ENCODE measurements around the gene SNX17.

GRCh38 chr2:27356056-27356381 is 14.4 kb upstream of the SNX17 start:
- TF ChIP-seq POLR2AphosphoS5 (IDR thresholded peaks at IDR 0.05; ENCODE audit: low read depth, low read length) (no peak; the same call in 1 of the 2 replicates), CENPX (CRISPR knock-in tag; IDR thresholded peaks at IDR 0.05) (no peak), NFYB (CRISPR knock-in tag; IDR thresholded peaks at IDR 0.05) (peak; percentile 72), ZNF557 (CRISPR knock-in tag; IDR thresholded peaks at IDR 0.05) (0 out of 2 replicates have a peak, but pooled peaks have one; percentile 34), ZBTB43 (CRISPR knock-in tag; conservative IDR thresholded peaks at IDR 0.05) (0 out of 2 replicates have a peak, but pooled peaks have one; percentile 27), POLR2A (IDR thresholded peaks at IDR 0.05; ENCODE audit: insufficient read depth in 1 of 2, low read depth in 2 of 2, low read length in 2 of 2) (peak in 1 of 2 experiments; percentile 90; a peak in 3 of 4 replicates), HOMEZ (CRISPR knock-in tag; IDR thresholded peaks at IDR 0.05; ENCODE audit: low read depth) (no peak)

All from HepG2 (cell line).